GM12801 (cell line): ENCODE measurements around the gene ZFYVE27.

Experiments used
- CTCF ChIP-seq: IDR thresholded peaks from one replicate; pipeline ENCODE4 v1.5.1; 2011; ENCODE audit warnings: control low read depth; ENCODE audit not compliant: insufficient read length; ENCODE audit errors: extremely low read depth

The ZFYVE27 gene

DNA sequence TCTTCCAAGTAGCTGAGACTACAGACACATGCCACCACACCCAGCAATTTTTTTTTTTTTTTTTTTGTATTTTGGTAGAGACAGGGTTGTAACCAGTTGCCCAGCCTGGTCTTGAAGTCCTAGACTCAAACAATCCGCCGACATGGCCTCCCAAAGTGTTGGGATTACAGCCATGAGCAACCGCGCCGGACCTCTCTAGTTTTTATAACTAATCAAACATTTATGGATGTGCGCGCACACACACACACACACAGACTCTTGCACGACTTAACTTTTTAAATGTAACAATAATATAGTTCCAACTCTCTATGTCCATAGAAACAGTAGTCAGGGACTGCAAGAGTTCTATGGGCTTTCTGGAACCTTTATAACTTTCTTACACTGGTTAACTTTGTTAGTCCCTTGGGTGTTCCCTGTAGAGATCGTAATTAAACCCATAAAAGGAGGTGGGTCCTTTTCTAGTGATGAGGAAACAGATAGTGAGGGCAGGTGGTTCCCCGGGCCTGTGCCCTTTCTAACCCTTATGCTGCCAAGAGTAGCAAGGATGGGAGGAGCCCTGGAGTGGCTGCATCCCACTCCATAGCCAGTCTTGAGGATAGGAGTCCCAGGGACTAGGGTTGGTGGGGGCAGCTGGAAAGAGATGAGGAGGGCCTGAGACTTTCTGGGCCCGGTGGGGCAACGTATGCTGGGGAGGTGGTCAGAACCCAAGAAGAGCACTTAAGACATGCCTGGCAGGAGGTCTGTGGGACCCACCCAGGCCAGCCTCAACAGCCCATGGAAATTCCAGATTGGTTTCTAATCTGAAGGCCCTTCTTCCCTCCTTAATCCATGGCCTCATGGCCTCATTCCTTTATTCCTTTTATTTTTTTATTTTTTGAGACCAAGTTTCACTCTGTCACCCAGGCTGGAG, 14.8 kb upstream of the ZFYVE27 start:
- TF ChIP-seq CTCF: no peak

DNA sequence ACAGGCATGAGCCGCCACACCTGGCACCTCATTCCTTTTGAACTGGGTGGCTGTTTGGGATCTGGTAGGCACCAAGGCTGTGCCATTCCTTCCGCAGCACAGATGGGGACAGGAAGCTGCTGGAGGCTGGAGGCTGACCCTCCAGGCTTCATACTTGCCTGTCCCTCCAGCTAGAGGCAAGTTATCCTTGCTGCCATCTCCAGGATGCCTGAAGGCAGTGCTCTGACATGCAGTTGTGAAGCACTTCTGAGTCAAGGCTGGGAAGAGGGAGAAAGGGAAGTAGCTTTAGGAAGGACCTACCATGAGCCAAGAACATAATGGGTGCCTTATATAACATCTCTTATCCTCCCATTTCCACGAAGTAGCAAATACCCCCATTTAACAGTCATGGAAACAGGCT, 13.9 kb upstream of the ZFYVE27 start:
- no peak for TF ChIP-seq CTCF

DNA sequence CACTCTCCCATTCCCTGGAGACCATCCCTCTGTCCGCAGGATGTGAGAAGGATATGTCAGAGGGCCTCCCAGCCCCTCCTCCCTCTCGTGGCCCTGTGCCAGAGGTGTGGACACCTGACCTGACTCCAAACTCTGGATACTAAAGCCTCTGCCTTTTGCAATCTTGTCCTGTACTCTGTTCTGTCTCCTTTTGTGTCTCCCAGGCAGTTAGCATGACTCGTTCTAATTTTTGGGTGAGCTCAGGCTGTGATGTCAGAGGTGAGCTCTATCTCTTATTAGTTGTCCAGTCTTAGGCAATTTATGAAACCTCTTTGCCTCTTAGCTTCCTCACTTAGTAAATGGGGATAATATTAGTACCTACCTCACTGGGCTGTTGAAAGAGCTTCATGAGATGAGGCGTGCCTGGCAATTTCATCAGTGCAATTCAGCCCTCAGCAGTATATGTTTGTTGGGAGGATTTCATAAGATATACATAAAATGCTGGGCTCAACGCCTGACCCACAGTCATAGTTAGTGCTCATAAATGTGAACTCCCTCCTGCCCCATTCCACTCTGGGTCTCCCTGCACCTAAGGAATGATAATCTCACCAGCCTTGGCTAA, 12.5 kb upstream of the ZFYVE27 start:
- no peak for TF ChIP-seq CTCF

DNA sequence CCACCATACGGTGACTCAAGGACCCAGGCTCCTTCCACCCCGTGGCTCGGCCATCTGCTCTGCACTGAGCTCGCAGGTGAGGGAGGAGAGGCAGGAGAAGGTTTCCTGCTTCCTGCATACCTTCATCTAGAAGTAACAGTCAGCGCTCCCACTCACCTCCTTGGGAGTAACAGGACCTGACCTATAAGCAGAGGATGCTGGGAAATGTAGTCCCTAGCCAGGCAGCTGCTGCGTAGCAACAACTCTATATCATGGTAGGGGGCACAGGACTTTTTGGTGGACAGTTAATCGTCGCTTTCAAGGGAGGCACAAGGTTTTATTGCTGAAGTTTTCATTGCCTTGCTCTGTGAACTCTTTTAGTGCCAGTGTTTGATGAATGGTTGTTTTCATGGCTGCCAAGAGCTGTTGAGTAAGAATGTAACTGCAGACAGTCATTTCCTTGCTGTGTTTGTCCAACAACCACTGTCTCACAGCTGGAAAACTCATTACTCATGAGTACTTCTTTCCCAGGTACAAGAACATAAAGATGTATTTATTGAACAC, 10.2 kb upstream of the ZFYVE27 start:
- TF ChIP-seq CTCF: no peak

- no peak for TF ChIP-seq CTCF
Measured at GRCh38 chr10:97729014-97729413, 7.9 kb upstream of the ZFYVE27 start.

GRCh38 chr10:97731346-97732051, 5.4 kb upstream of the ZFYVE27 start:
- TF ChIP-seq CTCF: no peak

GRCh38 chr10:97732052-97732359, 4.9 kb upstream of the ZFYVE27 start:
- no peak for TF ChIP-seq CTCF
